HepG2 (cell line): Measurements from ENCODE around the gene GPA33. TPM values are rescaled to one million over a fixed set of nuclear protein-coding genes. Genes with fewer than 3 reads are reported as not detected.

ENCODE experiments used
- BHLHE40 ChIP-seq: IDR thresholded peaks from 2 replicates; pipeline ENCODE4 v1.6.1; 2011; ENCODE audit warnings: low read length, improper control_type of control experiment
- CBFB ChIP-seq: sonication (generic); formaldehyde crosslinking; IDR thresholded peaks from 2 replicates; pipeline ENCODE4 v1.4.0; 2020; ENCODE audit warnings: missing genetic modification reagents
- CHD4 ChIP-seq: fragments of 200-600 bp; sonication (generic); IDR thresholded peaks from 2 replicates; pipeline ENCODE4 v1.7.0; 2017; ENCODE audit warnings: mild to moderate bottlenecking, low read length, borderline replicate concordance
- EHMT2 ChIP-seq: fragments of 200-600 bp; sonication (generic); IDR thresholded peaks from 2 replicates; pipeline ENCODE4 v1.7.0; 2017; ENCODE audit warnings: antibody characterized with exemption, low read depth, low read length, borderline replicate concordance
- FOXA3 ChIP-seq: IDR thresholded peaks from 2 replicates; pipeline ENCODE4 v1.6.1; 2016; ENCODE audit warnings: missing genetic modification reagents, missing compliant biosample characterization
- GABPA ChIP-seq, 2 experiments: IDR thresholded peaks; 2 replicates each; pipeline ENCODE4 v1.6.1; 2011 to 2016; ENCODE audit warnings: low read depth in 2 of 2, low read length in 1 of 2, missing biosample characterization in 1 of 2, missing genetic modification characterization in 1 of 2
- HNF4G ChIP-seq, 2 experiments: sonication (generic) in 1 of 2; formaldehyde crosslinking in 1 of 2; IDR thresholded peaks; 2 replicates each; pipeline versions ENCODE4 v1.4.0 to v1.6.1; 2011 to 2020; ENCODE audit warnings: borderline replicate concordance in 2 of 2, low read depth in 2 of 2, mild to moderate bottlenecking in 2 of 2, low read length in 1 of 2, missing genetic modification reagents in 1 of 2, moderate library complexity in 1 of 2
- JUND ChIP-seq: sonication (generic); formaldehyde crosslinking; IDR thresholded peaks from 2 replicates; pipeline ENCODE4 v1.8.0; 2022; ENCODE audit warnings: mild to moderate bottlenecking, missing genetic modification reagents
- MATR3 ChIP-seq: sonication (generic); formaldehyde crosslinking; IDR thresholded peaks from 2 replicates; pipeline ENCODE4 v1.4.0; 2020; ENCODE audit warnings: missing genetic modification reagents
- MIER2 ChIP-seq: IDR thresholded peaks from 2 replicates; pipeline ENCODE4 v1.6.1; 2016; ENCODE audit warnings: missing biosample characterization, missing genetic modification reagents
- NFE2L1 ChIP-seq: sonication (generic); formaldehyde crosslinking; IDR thresholded peaks from 2 replicates; pipeline ENCODE4 v1.4.0; 2020; ENCODE audit warnings: missing genetic modification reagents, mild to moderate bottlenecking, borderline replicate concordance
- POLR2AphosphoS5 ChIP-seq: IDR thresholded peaks from 2 replicates; pipeline ENCODE4 v1.6.1; 2012; ENCODE audit warnings: low read depth, low read length
- RXRA ChIP-seq: sonication (generic); formaldehyde crosslinking; IDR thresholded peaks from 2 replicates; pipeline ENCODE4 v1.5.1; 2020; ENCODE audit warnings: missing genetic modification reagents
- RXRB ChIP-seq: IDR thresholded peaks from 2 replicates; pipeline ENCODE4 v1.6.1; 2016; ENCODE audit warnings: borderline replicate concordance, missing genetic modification reagents, missing compliant biosample characterization
- U2AF1 ChIP-seq: fragments of 200-400 bp; formaldehyde crosslinking; optimal IDR thresholded peaks from 2 replicates; pipeline ENCODE3; 2017; ENCODE audit warnings: mild to moderate bottlenecking, low read depth, low read length
- WIZ ChIP-seq: sonication (generic); formaldehyde crosslinking; IDR thresholded peaks from 2 replicates; pipeline ENCODE4 v1.5.1; 2020; ENCODE audit warnings: mild to moderate bottlenecking, missing genetic modification reagents
- ZBTB37 ChIP-seq: sonication (generic); formaldehyde crosslinking; IDR thresholded peaks from 2 replicates; pipeline ENCODE4 v1.4.0; 2020; ENCODE audit warnings: mild to moderate bottlenecking, missing genetic modification reagents
- ZNF607 ChIP-seq: sonication (generic); formaldehyde crosslinking; IDR thresholded peaks from 2 replicates; pipeline ENCODE4 v1.5.1; 2020; ENCODE audit warnings: missing genetic modification reagents, mild to moderate bottlenecking, borderline replicate concordance
- ZNF644 ChIP-seq: IDR thresholded peaks from 2 replicates; pipeline ENCODE4 v1.6.1; 2016; ENCODE audit warnings: low read depth
- ZNF7 ChIP-seq: IDR thresholded peaks from 2 replicates; pipeline ENCODE4 v1.6.1; 2016; ENCODE audit warnings: missing biosample characterization, missing genetic modification reagents
- ZNF720 ChIP-seq: sonication (generic); formaldehyde crosslinking; IDR thresholded peaks from 2 replicates; pipeline ENCODE4 v1.4.0; 2020; ENCODE audit warnings: missing genetic modification reagents
- ZNF775 ChIP-seq: sonication (generic); formaldehyde crosslinking; IDR thresholded peaks from 2 replicates; pipeline ENCODE4 v1.4.0; 2020; ENCODE audit warnings: missing genetic modification reagents, mild to moderate bottlenecking, moderate library complexity, borderline replicate concordance
- ZSCAN9 ChIP-seq: IDR thresholded peaks from 2 replicates; pipeline ENCODE4 v1.6.1; 2016; ENCODE audit warnings: borderline replicate concordance
- polyA plus RNA-seq, 8 experiments: library from polyadenylated mRNA; depleted of rRNA in 3 of 8; stranded (reverse) in 7 of 8; unstranded in 1 of 8; fragments of >200 nt; fragmentation: Illumina TruSeq in 4 of 8; extraction: Trizol in 4 of 8; gene quantifications; 2 replicates each; pipeline versions ENCODE4 v1.2.1 to v1.2.3, GENCODE V29; 2011 to 2016; ENCODE audit warnings: low read depth in 4 of 8, missing spikeins in 1 of 8, mixed read lengths in 1 of 8; ENCODE audit not compliant: insufficient read depth in 1 of 8
- total RNA-seq, 5 experiments: library from RNA; depleted of rRNA; stranded (reverse); fragments of >200 nt; fragmentation: Illumina TruSeq; extraction: Trizol; gene quantifications; 2 replicates each; pipeline ENCODE4 v1.2.3, GENCODE V29; 2016; ENCODE audit warnings: low read depth in 1 of 5
- TF ChIP-seq, protein P1 (sequence below): IDR thresholded peaks from 2 replicates; pipeline ENCODE4 v1.6.1; 2012; ENCODE audit warnings: inconsistent platforms
- TF ChIP-seq, protein P2 (sequence below): IDR thresholded peaks from 2 replicates; pipeline ENCODE4 v1.4.0; 2020; ENCODE audit warnings: mild to moderate bottlenecking, missing genetic modification reagents

Gene GPA33
- total and polyA plus RNA-seq, 2 of the 13 experiments (the other 11 are each of a cell fraction or from before 2014, with no cell fraction given): not detected

GRCh38 chr1:167082511-167083027, 7.6 kb downstream of the GPA33 start (continued):
- no peak for TF ChIP-seq NFE2L1 (CRISPR knock-in tag)
- TF ChIP-seq ZSCAN9 (CRISPR knock-in tag): no peak
- no peak for TF ChIP-seq ZNF775
- no peak for TF ChIP-seq ZNF607
- TF ChIP-seq MIER2: 0 out of 2 replicates have a peak, but pooled peaks have one; percentile 51
- no peak for TF ChIP-seq ZBTB37 (CRISPR knock-in tag)
- peak; percentile 23; the same call in 1 of the 2 replicates for TF ChIP-seq FOXA3 (CRISPR knock-in tag)
- peak; percentile 48; the same call in 1 of the 2 replicates for TF ChIP-seq RXRA
- TF ChIP-seq CBFB (CRISPR knock-in tag): no peak
- no peak for TF ChIP-seq CHD4
- no peak for TF ChIP-seq GABPA (IDR thresholded peaks at IDR 0.05; ENCODE audit: low read depth, low read length)
- peak; percentile 46; the same call in 1 of the 2 replicates for TF ChIP-seq GABPA (CRISPR knock-in tag; IDR thresholded peaks at IDR 0.05; ENCODE audit: low read depth)
- TF ChIP-seq BHLHE40: peak; percentile 76; the same call in 1 of the 2 replicates
- peak; percentile 56 for TF ChIP-seq HNF4G (IDR thresholded peaks at IDR 0.05; ENCODE audit: borderline replicate concordance, low read depth, low read length)
- peak; percentile 41; the same call in 1 of the 2 replicates for TF ChIP-seq HNF4G (CRISPR knock-in tag; IDR thresholded peaks at IDR 0.05; ENCODE audit: borderline replicate concordance, low read depth)
- peak; percentile 59; the same call in 1 of the 2 replicates for TF ChIP-seq JUND (CRISPR knock-in tag)
- TF ChIP-seq U2AF1: no peak
- TF ChIP-seq, protein P1, sequence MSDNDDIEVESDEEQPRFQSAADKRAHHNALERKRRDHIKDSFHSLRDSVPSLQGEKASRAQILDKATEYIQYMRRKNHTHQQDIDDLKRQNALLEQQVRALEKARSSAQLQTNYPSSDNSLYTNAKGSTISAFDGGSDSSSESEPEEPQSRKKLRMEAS: peak; percentile 54; the same call in 1 of the 2 replicates
- peak; percentile 98 for TF ChIP-seq ZNF644 (CRISPR knock-in tag)
- TF ChIP-seq POLR2AphosphoS5: no peak
- TF ChIP-seq WIZ (CRISPR knock-in tag): peak; percentile 79; the same call in 1 of the 2 replicates
- no peak for TF ChIP-seq MATR3 (CRISPR knock-in tag)
- TF ChIP-seq ZNF7: no peak
- peak; percentile 60; the same call in 1 of the 2 replicates for TF ChIP-seq RXRB (CRISPR knock-in tag)
- peak; percentile 28; the same call in 1 of the 2 replicates for TF ChIP-seq EHMT2
- TF ChIP-seq ZNF720 (CRISPR knock-in tag): no peak
- TF ChIP-seq, protein P2, sequence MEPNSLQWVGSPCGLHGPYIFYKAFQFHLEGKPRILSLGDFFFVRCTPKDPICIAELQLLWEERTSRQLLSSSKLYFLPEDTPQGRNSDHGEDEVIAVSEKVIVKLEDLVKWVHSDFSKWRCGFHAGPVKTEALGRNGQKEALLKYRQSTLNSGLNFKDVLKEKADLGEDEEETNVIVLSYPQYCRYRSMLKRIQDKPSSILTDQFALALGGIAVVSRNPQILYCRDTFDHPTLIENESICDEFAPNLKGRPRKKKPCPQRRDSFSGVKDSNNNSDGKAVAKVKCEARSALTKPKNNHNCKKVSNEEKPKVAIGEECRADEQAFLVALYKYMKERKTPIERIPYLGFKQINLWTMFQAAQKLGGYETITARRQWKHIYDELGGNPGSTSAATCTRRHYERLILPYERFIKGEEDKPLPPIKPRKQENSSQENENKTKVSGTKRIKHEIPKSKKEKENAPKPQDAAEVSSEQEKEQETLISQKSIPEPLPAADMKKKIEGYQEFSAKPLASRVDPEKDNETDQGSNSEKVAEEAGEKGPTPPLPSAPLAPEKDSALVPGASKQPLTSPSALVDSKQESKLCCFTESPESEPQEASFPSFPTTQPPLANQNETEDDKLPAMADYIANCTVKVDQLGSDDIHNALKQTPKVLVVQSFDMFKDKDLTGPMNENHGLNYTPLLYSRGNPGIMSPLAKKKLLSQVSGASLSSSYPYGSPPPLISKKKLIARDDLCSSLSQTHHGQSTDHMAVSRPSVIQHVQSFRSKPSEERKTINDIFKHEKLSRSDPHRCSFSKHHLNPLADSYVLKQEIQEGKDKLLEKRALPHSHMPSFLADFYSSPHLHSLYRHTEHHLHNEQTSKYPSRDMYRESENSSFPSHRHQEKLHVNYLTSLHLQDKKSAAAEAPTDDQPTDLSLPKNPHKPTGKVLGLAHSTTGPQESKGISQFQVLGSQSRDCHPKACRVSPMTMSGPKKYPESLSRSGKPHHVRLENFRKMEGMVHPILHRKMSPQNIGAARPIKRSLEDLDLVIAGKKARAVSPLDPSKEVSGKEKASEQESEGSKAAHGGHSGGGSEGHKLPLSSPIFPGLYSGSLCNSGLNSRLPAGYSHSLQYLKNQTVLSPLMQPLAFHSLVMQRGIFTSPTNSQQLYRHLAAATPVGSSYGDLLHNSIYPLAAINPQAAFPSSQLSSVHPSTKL: peak; percentile 19
